Calu3 (cell line): ENCODE data around the gene FRMD5. TPM values are rescaled to one million over a fixed set of nuclear protein-coding genes. Genes with fewer than 3 reads are reported as not detected.

Experiments
- BruUV-seq: library from RNA; stranded (reverse); fragments of 400-500 nt; replicated peaks from 2 replicates; lab custom pipeline; 2021; lab: Mats Ljungman, UMichigan
- CTCF ChIA-PET: fragments of 300-600 bp; sonication (Branson Sonifier 250); formaldehyde crosslinking; loops from one replicate; lab custom pipeline; 2022; ENCODE audit warnings: antibody characterized with exemption; lab: Charles Lee
- DNase-seq: peaks from one replicate; pipeline ENCODE4 v3.0.0; 2022
- H3K27ac Mint-ChIP-seq: one replicate; pipeline ENCODE4 v1.8.0; 2022; ENCODE audit warnings: mixed read lengths; ENCODE audit not compliant: unreplicated experiment
- H3K27me3 Mint-ChIP-seq: one replicate; pipeline ENCODE4 v1.8.0; 2022; ENCODE audit warnings: mixed read lengths; ENCODE audit not compliant: unreplicated experiment
- H3K36me3 Mint-ChIP-seq: one replicate; pipeline ENCODE4 v1.8.0; 2022; ENCODE audit warnings: mild to moderate bottlenecking, moderate library complexity, mixed read lengths; ENCODE audit not compliant: insufficient read depth, unreplicated experiment
- H3K4me1 Mint-ChIP-seq: one replicate; pipeline ENCODE4 v1.8.0; 2022; ENCODE audit warnings: mild to moderate bottlenecking, low read depth, mixed read lengths; ENCODE audit not compliant: unreplicated experiment
- H3K4me3 Mint-ChIP-seq: one replicate; pipeline ENCODE4 v1.8.0; 2022; ENCODE audit warnings: mild to moderate bottlenecking, low read depth, moderate library complexity, mixed read lengths; ENCODE audit not compliant: unreplicated experiment
- H3K9me3 Mint-ChIP-seq: one replicate; pipeline ENCODE4 v1.8.0; 2022; ENCODE audit warnings: low read depth, mixed read lengths; ENCODE audit not compliant: unreplicated experiment
- intact Hi-C: fragments of 100-400 bp; cut with micrococcal nuclease; formaldehyde crosslinking; loops from one replicate; pipeline ENCODE4 v1.10.0; 2022; ENCODE audit not compliant: unreplicated experiment
- total RNA-seq: library from RNA; stranded (reverse); gene quantifications from 2 replicates; pipeline ENCODE4 v1.2.3, GENCODE V29; 2022
- TF ChIP-seq, protein P1 (sequence below): fragments of 200-600 bp; IDR thresholded peaks from one replicate; pipeline ENCODE4 v1.8.0; 2022; ENCODE audit warnings: antibody characterized with exemption; ENCODE audit not compliant: unreplicated experiment

FRMD5 gene
- total RNA-seq, 1 experiment from 2014 or later: 10.9 TPM

DNA sequence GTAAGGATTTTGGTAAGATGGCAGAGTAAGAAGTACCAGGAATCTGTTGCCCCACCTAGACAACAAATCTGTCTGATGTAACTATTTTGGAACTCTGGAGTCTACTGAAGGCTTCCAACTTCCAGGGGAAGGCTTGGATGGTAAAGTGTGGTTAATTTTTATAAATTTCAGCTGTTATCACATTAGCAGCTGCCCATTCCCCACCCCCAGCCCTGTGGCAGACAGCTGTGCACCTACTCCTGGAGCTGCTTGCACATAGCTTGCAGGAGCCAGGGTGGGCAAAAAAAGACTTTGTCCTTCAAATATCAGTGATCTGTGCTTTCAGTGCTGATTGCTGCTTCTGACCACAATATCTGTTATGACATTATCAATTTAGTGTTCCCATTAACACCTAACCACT is 47.4 kb downstream of the FRMD5 start:
- intact Hi-C loops: no loop called here
- H3K4me1 Mint-ChIP-seq: peaks cover 2% of the 10 kb centered on the region
- no peak overlapping the region for H3K4me3 Mint-ChIP-seq
- no peaks in the 10 kb centered on the region for H3K9me3 Mint-ChIP-seq
- H3K36me3 Mint-ChIP-seq: no peaks in the 10 kb centered on the region
- H3K27me3 Mint-ChIP-seq: no peaks in the 10 kb centered on the region
- H3K27ac Mint-ChIP-seq: no peak overlapping the region
- CTCF ChIA-PET: interaction anchor here (0.5 kb wide), 1 partner anchor 60 kb away, joined by 5 read pairs; no protein-coding TSS in a partner anchor
- BruUV-seq: no TSS peak
- DNase-seq: no peak
- TF ChIP-seq, protein P1, sequence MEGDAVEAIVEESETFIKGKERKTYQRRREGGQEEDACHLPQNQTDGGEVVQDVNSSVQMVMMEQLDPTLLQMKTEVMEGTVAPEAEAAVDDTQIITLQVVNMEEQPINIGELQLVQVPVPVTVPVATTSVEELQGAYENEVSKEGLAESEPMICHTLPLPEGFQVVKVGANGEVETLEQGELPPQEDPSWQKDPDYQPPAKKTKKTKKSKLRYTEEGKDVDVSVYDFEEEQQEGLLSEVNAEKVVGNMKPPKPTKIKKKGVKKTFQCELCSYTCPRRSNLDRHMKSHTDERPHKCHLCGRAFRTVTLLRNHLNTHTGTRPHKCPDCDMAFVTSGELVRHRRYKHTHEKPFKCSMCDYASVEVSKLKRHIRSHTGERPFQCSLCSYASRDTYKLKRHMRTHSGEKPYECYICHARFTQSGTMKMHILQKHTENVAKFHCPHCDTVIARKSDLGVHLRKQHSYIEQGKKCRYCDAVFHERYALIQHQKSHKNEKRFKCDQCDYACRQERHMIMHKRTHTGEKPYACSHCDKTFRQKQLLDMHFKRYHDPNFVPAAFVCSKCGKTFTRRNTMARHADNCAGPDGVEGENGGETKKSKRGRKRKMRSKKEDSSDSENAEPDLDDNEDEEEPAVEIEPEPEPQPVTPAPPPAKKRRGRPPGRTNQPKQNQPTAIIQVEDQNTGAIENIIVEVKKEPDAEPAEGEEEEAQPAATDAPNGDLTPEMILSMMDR: no peak

DNA sequence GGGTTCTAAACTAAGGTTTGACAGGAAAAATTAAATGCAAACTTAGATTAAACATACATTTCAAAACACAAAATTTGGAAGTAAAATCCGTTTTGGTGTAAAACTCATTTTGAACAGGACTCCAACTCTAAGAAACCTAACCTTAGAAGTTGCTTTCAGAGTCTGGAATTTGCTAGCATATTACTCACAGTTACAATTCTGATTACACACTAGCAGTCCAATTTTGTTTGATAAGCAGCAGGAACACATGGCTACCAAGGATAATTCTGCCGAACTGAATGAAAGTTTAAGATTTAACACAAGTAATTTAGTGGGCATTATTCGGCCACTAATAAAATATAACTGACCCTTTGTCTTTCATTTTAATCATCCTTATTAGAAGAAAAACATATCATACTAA is 49.6 kb downstream of the FRMD5 start:
- Mint-ChIP-seq H3K27me3 (no peaks in the 10 kb centered on the region), H3K36me3 (no peaks in the 10 kb centered on the region), H3K27ac (no peak overlapping the region), H3K9me3 (no peaks in the 10 kb centered on the region), H3K4me3 (no peak overlapping the region), H3K4me1 (peaks cover 9% of the 10 kb centered on the region)
- no peak for DNase-seq
- BruUV-seq: no TSS peak
- CTCF ChIA-PET: no interaction called here
- intact Hi-C loops: no loop called here
- TF ChIP-seq, protein P1: no peak

- Mint-ChIP-seq H3K27me3 (no peaks in the 10 kb centered on the region), H3K36me3 (no peaks in the 10 kb centered on the region), H3K4me3 (no peak overlapping the region), H3K27ac (no peak overlapping the region), H3K4me1 (peaks cover 9% of the 10 kb centered on the region), H3K9me3 (no peaks in the 10 kb centered on the region)
- DNase-seq: no peak
- intact Hi-C loops: no loop called here
- no TSS peak for BruUV-seq
- CTCF ChIA-PET: no interaction called here
- TF ChIP-seq, protein P1: no peak
These were observed 50.1 kb downstream of the FRMD5 start for GRCh38 chr15:44144992-44145391.

- intact Hi-C loops: no loop called here
- Mint-ChIP-seq H3K27me3 (no peaks in the 10 kb centered on the region), H3K27ac (no peak overlapping the region), H3K36me3 (no peaks in the 10 kb centered on the region), H3K9me3 (no peaks in the 10 kb centered on the region), H3K4me1 (peaks cover 9% of the 10 kb centered on the region), H3K4me3 (no peak overlapping the region)
- BruUV-seq: no TSS peak
- TF ChIP-seq, protein P1: no peak
- CTCF ChIA-PET: no interaction called here
- DNase-seq: no peak
These were observed 50.9 kb downstream of the FRMD5 start for GRCh38 chr15:44144184-44144583.
